Measurements from ENCODE around the gene KIF18B.

DNA sequence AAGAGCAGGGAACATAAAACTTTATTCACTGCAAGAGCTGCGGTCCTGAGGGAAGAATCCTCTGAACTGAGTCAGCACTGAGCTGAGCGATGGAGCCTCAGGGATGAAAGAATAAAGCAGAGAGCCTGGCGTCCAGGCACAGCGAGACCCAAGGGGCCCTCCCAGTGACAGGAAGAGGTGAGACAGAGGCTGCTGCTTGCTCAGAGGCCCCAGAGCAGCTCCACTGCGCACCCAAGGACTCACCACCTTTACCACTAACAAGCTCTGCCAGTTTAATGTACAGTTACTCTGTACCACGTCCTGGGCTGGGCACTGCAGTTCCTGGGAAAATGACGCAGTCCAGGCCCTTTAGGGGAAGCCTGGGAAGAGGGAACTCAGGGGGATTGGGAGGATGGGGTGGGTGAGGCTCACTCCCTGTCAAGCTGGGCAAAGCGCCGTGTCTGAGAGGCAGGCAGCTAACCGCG is 37.9 kb downstream of the KIF18B start:
- no peak for TF ChIP-seq CTCF (IDR thresholded peaks at IDR 0.05)
- TF ChIP-seq POLR2AphosphoS5 (IDR thresholded peaks at IDR 0.05; ENCODE audit: insufficient read depth in 1 of 2, low read depth in 1 of 2), result no peak
